ENCODE results near the gene LPP.

GRCh38 chr3:188901126-188901525, 747.2 kb downstream of the LPP start:
- TF ChIP-seq EP300 (IDR thresholded peaks at IDR 0.05) (no peak), CTCF (IDR thresholded peaks at IDR 0.05) (no peak)

Measured in tibial nerve (tissue), 4 donors.